Loucy (cell line): ENCODE data around the gene HHLA2.

Source experiments
- CTCF ChIP-seq: fragments of 200-600 bp; sonication (generic); conservative IDR thresholded peaks from 2 replicates; pipeline ENCODE4 v1.5.1; 2014; ENCODE audit warnings: mild to moderate bottlenecking, antibody characterized with exemption, low read length
- EZH2phosphoT487 ChIP-seq: fragments of 200-600 bp; IDR thresholded peaks from 2 replicates; pipeline ENCODE4 v1.6.1; 2018; ENCODE audit warnings: antibody characterized with exemption, mild to moderate bottlenecking, moderate library complexity, borderline replicate concordance

- TF ChIP-seq CTCF (no peak), EZH2phosphoT487 (no peak)
These were observed 124.6 kb downstream of the HHLA2 start for GRCh38 chr3:108420926-108421325.
